DOHH2 (cell line): ENCODE data around the gene ADRA2A.

ENCODE experiments used
- EZH2phosphoT487 ChIP-seq: fragments of 200-600 bp; sonication (generic); IDR thresholded peaks from 2 replicates; pipeline ENCODE4 v1.6.1; 2017; ENCODE audit warnings: borderline replicate concordance, mild to moderate bottlenecking, antibody characterized with exemption, low read length, moderate library complexity, mixed read lengths
- TF ChIP-seq, protein P1 (sequence below): fragments of 200-600 bp; sonication (generic); IDR thresholded peaks from one replicate; pipeline ENCODE4 v1.5.1; 2014; ENCODE audit warnings: antibody characterized with exemption, mild to moderate bottlenecking, low read depth, low read length; ENCODE audit not compliant: poor library complexity, severe bottlenecking

DNA sequence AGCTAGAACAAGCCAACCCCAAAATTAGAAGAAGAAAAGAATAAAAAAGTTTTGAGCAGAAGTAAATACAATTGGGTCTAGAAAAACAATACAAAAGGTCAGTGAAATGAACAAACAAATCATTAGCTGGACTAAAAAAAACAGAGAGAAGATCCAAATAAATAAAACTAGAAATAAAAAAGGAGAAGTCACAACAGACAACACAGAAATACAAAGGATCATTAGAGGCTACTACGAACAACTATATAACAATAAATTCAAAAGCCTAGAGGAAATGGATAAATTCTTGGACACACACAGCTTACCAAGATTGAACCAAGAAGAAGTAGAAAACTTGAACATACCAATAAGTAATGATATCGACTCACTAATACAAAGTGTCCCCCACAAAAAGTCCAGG, 13.4 kb upstream of the ADRA2A start:
- TF ChIP-seq, protein P1, sequence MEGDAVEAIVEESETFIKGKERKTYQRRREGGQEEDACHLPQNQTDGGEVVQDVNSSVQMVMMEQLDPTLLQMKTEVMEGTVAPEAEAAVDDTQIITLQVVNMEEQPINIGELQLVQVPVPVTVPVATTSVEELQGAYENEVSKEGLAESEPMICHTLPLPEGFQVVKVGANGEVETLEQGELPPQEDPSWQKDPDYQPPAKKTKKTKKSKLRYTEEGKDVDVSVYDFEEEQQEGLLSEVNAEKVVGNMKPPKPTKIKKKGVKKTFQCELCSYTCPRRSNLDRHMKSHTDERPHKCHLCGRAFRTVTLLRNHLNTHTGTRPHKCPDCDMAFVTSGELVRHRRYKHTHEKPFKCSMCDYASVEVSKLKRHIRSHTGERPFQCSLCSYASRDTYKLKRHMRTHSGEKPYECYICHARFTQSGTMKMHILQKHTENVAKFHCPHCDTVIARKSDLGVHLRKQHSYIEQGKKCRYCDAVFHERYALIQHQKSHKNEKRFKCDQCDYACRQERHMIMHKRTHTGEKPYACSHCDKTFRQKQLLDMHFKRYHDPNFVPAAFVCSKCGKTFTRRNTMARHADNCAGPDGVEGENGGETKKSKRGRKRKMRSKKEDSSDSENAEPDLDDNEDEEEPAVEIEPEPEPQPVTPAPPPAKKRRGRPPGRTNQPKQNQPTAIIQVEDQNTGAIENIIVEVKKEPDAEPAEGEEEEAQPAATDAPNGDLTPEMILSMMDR = no peak
- TF ChIP-seq EZH2phosphoT487 = no peak
